GM12874 (cell line): ENCODE data around the gene RPP40.

Experiments used
- CTCF ChIP-seq: IDR thresholded peaks from 2 replicates; pipeline ENCODE4 v1.5.1; 2011; ENCODE audit warnings: low read depth, mild to moderate bottlenecking, control low read depth, low read length, moderate library complexity; ENCODE audit not compliant: insufficient read depth

Gene RPP40

GRCh38 chr6:4987432-4987831, 16.4 kb downstream of the RPP40 start:
- TF ChIP-seq CTCF = no peak

- TF ChIP-seq CTCF = no peak
Measured at GRCh38 chr6:4986999-4987398, 16.8 kb downstream of the RPP40 start.

- TF ChIP-seq CTCF = no peak
Measured at GRCh38 chr6:4983322-4983721, 20.5 kb downstream of the RPP40 start.

GRCh38 chr6:4981761-4982160, 22.1 kb downstream of the RPP40 start:
- TF ChIP-seq CTCF = no peak

- TF ChIP-seq CTCF = no peak
Measured at GRCh38 chr6:4979426-4979825, 24.4 kb downstream of the RPP40 start.

GRCh38 chr6:4977468-4977867, 26.4 kb downstream of the RPP40 start:
- TF ChIP-seq CTCF = no peak

- no peak for TF ChIP-seq CTCF
Measured at GRCh38 chr6:4975506-4975905, 28.3 kb downstream of the RPP40 start.

GRCh38 chr6:4974962-4975361, 28.9 kb downstream of the RPP40 start:
- no peak for TF ChIP-seq CTCF
